ENCODE results near the gene WDR37. TPM values are rescaled to one million over a fixed set of nuclear protein-coding genes. Genes with fewer than 3 reads are reported as not detected.

The WDR37 gene
- total RNA-seq, 2 experiments from 2014 or later = 30.4 to 34.4 TPM

GRCh38 chr10:1120306-1120705, 64.1 kb downstream of the WDR37 start:
- no peak for ATAC-seq (ENCODE audit: low read depth)
- Mint-ChIP-seq H3K27ac (no peak overlapping the region), H3K27me3 (no peaks in the 10 kb centered on the region), H3K4me1 (peaks cover 26% of the 10 kb centered on the region), H3K9me3 (no peaks in the 10 kb centered on the region), H3K36me3 (peaks cover 59% of the 10 kb centered on the region), H3K4me3 (no peak overlapping the region)
- DNase-seq = no peak
- POLR2A ChIA-PET = no interaction called here

GRCh38 chr10:1120801-1121211, 64.6 kb downstream of the WDR37 start:
- no peak overlapping the region for H3K27ac Mint-ChIP-seq
- POLR2A ChIA-PET = no interaction called here
- no peak for DNase-seq
- no peak overlapping the region for H3K4me3 Mint-ChIP-seq
- peaks cover 59% of the 10 kb centered on the region for H3K36me3 Mint-ChIP-seq
- no peak for ATAC-seq (ENCODE audit: low read depth)
- H3K9me3 Mint-ChIP-seq = no peaks in the 10 kb centered on the region
- H3K27me3 Mint-ChIP-seq = no peaks in the 10 kb centered on the region
- H3K4me1 Mint-ChIP-seq = peaks cover 26% of the 10 kb centered on the region

DNA sequence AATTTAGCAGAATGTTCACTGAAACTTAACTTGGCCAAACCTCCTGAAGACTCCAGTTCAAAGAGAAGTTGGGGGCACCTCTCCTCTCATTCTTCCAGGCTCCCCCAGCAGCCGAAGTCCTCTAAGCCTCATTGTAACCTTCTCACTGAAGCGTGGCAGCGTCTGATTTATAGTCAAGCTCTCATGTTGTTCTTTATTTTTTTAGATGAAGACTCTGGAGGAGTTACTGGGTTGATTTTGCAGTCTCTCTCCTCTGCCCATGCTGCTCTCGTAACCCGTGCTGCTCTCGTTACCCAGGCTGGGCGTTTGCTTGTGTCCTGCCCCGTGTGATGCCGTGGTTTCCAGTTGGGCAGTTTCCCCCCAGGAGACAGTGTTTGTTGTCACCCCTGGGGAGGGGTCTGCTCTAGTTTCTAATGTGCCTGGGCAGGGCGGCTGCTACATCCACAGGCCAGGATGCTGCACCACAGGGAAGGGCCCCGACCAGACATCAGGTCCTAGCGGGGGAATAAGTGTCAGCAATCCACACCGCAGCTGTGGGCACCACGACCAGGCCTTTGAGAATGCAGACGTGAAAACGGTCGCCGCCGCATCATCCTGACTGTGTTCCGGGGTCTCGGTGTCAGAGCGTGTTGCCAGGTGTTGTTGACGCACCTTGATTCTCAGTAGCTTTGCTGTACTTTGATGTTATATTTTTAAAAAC, 65.2 kb downstream of the WDR37 start:
- no peak for ATAC-seq (ENCODE audit: low read depth)
- Mint-ChIP-seq H3K27ac (no peak overlapping the region), H3K27me3 (no peaks in the 10 kb centered on the region), H3K9me3 (no peaks in the 10 kb centered on the region), H3K36me3 (peaks cover 55% of the 10 kb centered on the region), H3K4me3 (no peak overlapping the region), H3K4me1 (peaks cover 24% of the 10 kb centered on the region)
- DNase-seq = no peak
- POLR2A ChIA-PET = no interaction called here

DNA sequence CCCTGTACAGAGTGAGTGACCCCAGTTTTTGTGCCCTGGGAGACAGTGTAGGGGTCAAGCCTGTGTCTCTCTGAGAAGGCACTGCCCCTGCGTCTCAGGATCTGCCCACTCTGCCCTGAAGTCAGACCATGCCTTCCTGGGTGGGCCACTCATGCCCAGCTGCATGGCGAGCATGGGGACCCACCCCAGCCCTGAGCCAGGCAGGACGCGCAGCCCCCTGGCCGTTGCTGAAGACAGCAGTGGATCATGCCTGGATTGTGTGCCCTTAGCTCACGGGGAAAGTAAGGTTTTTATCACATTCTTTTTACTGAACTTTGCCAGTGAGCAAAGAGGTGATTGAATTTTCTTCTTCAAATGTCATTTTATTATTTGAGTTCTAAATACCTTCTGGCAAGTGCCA, 66.2 kb downstream of the WDR37 start:
- peak overlapping the region; percentile 5 for H3K4me3 Mint-ChIP-seq
- H3K27me3 Mint-ChIP-seq = no peaks in the 10 kb centered on the region
- H3K4me1 Mint-ChIP-seq = peaks cover 19% of the 10 kb centered on the region
- no peak for DNase-seq
- H3K9me3 Mint-ChIP-seq = no peaks in the 10 kb centered on the region
- POLR2A ChIA-PET = no interaction called here
- H3K36me3 Mint-ChIP-seq = peaks cover 45% of the 10 kb centered on the region
- peak overlapping the region; percentile 30 for H3K27ac Mint-ChIP-seq
- no peak for ATAC-seq (ENCODE audit: low read depth)

DNA sequence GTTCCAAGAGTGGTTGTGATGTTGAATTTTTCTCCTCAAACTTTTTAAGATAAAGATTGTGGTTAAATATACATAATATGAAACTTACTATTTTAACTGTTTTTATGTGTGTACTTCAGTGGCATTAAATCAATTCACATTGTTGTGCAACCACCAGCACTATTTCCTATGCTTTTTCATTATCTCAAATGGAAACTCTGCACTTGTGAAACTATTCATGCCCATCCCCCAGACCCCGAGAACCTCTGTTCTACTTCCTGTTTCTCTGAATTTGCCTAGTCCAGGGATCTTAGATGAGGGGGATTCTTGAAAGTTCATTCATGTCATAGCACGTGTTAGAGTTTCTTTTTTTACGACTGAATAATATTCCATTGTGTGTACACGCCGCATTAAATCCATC, 67.0 kb downstream of the WDR37 start:
- peaks cover 43% of the 10 kb centered on the region for H3K36me3 Mint-ChIP-seq
- peak overlapping the region; percentile 10 for H3K27ac Mint-ChIP-seq
- H3K4me3 Mint-ChIP-seq = no peak overlapping the region
- DNase-seq (no peak), ATAC-seq (ENCODE audit: low read depth) (no peak)
- no peaks in the 10 kb centered on the region for H3K9me3 Mint-ChIP-seq
- no peaks in the 10 kb centered on the region for H3K27me3 Mint-ChIP-seq
- H3K4me1 Mint-ChIP-seq = peaks cover 17% of the 10 kb centered on the region
- POLR2A ChIA-PET = no interaction called here

DNA sequence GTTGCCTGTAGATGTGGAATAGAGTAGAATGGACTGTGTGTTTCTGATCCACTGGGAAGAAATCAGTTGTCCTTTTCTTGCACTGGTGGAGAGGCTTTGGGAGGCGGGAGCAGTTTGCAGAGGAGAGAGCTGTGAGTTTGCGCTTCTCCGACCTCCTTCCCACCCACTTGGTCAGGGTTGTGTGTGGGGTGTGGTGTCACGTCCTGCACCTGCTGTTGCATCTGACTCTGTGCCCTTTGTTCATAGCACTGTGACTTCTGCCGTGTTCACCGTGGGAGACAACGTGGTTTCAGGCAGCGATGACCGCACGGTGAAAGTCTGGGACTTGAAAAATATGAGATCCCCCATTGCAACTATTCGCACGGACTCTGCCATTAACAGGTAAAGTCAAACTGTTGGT, 67.8 kb downstream of the WDR37 start:
- H3K36me3 Mint-ChIP-seq = peaks cover 42% of the 10 kb centered on the region
- no peak overlapping the region for H3K27ac Mint-ChIP-seq

DNA sequence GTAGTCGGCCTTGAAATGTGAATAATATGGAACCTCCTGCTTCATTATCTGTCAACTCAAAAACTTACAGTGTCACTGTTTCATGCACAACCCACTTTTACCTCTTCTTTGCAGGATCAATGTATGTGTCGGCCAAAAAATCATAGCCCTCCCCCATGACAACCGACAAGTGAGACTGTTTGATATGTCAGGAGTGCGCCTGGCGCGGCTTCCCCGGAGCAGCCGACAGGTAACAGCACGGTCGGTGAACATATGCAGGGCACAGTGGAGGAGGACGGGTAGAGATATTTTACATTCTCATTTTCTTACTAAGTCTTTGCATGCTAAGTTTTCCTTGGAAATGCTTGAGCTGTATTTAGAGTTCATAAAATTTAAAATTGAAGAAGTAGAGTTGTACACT, 68.6 kb downstream of the WDR37 start:
- POLR2A ChIA-PET = no interaction called here
- H3K4me1 Mint-ChIP-seq = peaks cover 17% of the 10 kb centered on the region

More for the DNA sequence above, 67.8 kb downstream of the WDR37 start:
- Mint-ChIP-seq H3K4me3 (no peak overlapping the region), H3K4me1 (peaks cover 17% of the 10 kb centered on the region), H3K27me3 (no peaks in the 10 kb centered on the region), H3K9me3 (no peaks in the 10 kb centered on the region)
- no peak for ATAC-seq (ENCODE audit: low read depth)
- POLR2A ChIA-PET = no interaction called here
- DNase-seq = no peak

DNA sequence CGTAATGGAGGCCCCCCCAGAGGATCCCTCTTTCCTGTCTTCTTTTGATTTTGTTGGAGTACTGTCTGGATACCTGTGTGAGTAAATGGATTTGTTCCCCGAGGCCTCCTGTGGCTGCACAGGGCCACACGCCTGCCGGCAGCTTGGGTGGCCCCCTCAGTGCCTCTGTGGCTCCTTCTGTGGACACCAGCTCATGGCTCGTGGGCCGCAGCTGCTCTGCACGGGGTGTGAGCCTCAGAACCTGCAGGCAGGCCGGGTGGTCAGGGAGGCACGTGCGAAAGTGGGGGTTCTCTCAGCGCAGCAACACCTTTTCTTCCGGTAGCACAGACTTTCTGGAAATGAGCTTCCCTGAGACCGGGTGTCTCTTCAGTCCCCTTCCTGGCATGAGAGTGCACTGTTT, 70.3 kb downstream of the WDR37 start:
- Mint-ChIP-seq H3K27ac (no peak overlapping the region), H3K36me3 (peaks cover 52% of the 10 kb centered on the region), H3K27me3 (no peaks in the 10 kb centered on the region), H3K4me1 (peaks cover 17% of the 10 kb centered on the region), H3K4me3 (no peak overlapping the region), H3K9me3 (no peaks in the 10 kb centered on the region)
- ATAC-seq (ENCODE audit: low read depth) (no peak), DNase-seq (no peak)
- POLR2A ChIA-PET = no interaction called here

More for the DNA sequence above, 68.6 kb downstream of the WDR37 start:
- Mint-ChIP-seq H3K4me3 (no peak overlapping the region), H3K27ac (no peak overlapping the region), H3K36me3 (peaks cover 45% of the 10 kb centered on the region), H3K9me3 (no peaks in the 10 kb centered on the region), H3K27me3 (no peaks in the 10 kb centered on the region)
- ATAC-seq (ENCODE audit: low read depth) (no peak), DNase-seq (no peak)

DNA sequence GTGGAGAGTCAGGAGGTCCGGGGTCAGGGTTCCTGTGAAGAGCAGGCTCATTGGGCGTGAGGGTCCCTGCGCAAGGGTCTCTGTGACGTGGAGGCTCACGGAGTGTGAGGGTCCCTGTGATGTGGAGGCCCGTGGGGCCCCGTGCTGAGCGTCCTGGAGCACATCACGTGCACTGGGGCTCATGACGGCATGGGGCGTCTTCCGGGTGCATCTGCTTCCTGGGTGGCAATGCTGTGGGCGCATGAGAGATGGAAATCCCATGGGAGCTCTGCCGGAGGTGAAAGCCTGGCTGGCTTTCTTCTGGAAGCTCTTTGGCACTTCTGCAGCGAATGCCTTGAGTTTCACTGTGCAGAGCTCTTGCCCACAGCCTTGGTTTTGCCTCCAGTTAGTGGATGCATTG, 71.4 kb downstream of the WDR37 start:
- POLR2A ChIA-PET = no interaction called here
- peaks cover 13% of the 10 kb centered on the region for H3K4me1 Mint-ChIP-seq
- H3K4me3 Mint-ChIP-seq = no peak overlapping the region
- H3K27ac Mint-ChIP-seq = no peak overlapping the region
- ATAC-seq (ENCODE audit: low read depth) = no peak
- DNase-seq = no peak
- H3K27me3 Mint-ChIP-seq = no peaks in the 10 kb centered on the region
- no peaks in the 10 kb centered on the region for H3K9me3 Mint-ChIP-seq
- peaks cover 51% of the 10 kb centered on the region for H3K36me3 Mint-ChIP-seq

DNA sequence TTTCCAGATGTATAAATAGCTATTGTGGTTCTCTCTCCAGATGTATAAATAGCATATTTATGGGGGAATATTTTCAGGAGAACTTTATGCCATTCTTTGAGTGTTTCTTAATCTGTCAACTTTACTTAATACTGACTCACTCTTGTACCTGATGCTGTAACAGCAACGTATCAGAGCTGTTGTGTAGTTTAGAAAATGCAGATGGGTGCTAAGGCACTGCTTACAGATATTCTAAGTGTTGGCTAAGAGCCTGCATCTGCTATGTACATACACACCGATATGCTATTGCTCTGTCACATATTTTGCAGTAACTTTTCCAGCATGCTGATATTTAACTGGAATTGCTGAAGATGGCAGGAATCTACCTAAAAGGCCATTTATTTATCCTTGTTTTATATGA, 71.9 kb downstream of the WDR37 start:
- H3K9me3 Mint-ChIP-seq = no peaks in the 10 kb centered on the region
- POLR2A ChIA-PET = no interaction called here
- H3K4me1 Mint-ChIP-seq = peaks cover 14% of the 10 kb centered on the region
- no peak overlapping the region for H3K27ac Mint-ChIP-seq
- H3K36me3 Mint-ChIP-seq = peaks cover 52% of the 10 kb centered on the region
- ATAC-seq (ENCODE audit: low read depth) (no peak), DNase-seq (no peak)
- H3K4me3 Mint-ChIP-seq = no peak overlapping the region
- H3K27me3 Mint-ChIP-seq = no peaks in the 10 kb centered on the region

DNA sequence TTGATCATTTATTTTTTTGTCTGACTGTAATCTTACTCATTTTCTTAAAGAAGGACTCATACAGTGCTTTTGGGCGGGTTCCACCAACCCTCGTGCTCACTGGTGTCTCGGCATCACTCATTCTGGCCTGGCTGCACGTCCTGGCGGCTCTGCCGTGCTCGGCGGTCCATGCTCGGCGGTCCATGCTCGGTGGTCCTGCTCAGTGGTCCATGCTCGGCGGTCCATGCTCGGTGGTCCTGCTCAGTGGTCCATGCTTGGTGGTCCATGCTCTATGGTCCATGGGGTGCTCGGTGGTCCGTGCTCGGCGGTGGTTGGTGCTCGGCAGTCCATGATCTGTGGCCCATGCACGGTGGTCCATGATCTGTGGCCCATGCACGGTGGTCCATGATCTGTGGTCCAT, 72.5 kb downstream of the WDR37 start:
- Mint-ChIP-seq H3K4me1 (peaks cover 14% of the 10 kb centered on the region), H3K36me3 (peaks cover 48% of the 10 kb centered on the region)
- POLR2A ChIA-PET = no interaction called here

DNA sequence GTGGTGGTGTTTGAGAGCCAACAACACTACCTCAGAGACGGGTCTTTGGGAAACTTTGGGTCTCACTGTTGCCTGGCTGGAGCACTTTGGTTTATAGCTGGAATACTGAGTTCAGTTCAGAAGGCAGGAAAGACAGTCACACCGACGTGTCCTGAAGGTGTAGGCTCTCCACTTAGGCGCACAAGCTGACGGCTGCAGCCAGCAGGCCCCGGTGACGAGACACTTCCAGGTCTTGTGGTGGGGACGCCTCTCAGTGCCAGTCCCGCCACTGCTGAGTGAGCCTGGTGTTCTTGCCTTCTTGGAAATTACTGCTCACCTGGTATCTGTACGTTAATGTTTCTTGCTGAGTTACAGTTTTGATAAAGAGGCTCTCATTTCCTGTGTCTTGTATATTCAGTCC, 74.0 kb downstream of the WDR37 start:
- ATAC-seq (ENCODE audit: low read depth) = no peak
- POLR2A ChIA-PET = no interaction called here
- Mint-ChIP-seq H3K27me3 (no peaks in the 10 kb centered on the region), H3K9me3 (no peaks in the 10 kb centered on the region), H3K27ac (no peak overlapping the region), H3K4me1 (peaks cover 19% of the 10 kb centered on the region), H3K4me3 (no peak overlapping the region), H3K36me3 (peaks cover 37% of the 10 kb centered on the region)
- no peak for DNase-seq

More for the DNA sequence above, 72.5 kb downstream of the WDR37 start:
- no peak overlapping the region for H3K4me3 Mint-ChIP-seq
- ATAC-seq (ENCODE audit: low read depth) = no peak
- no peak overlapping the region for H3K27ac Mint-ChIP-seq
- no peaks in the 10 kb centered on the region for H3K9me3 Mint-ChIP-seq
- H3K27me3 Mint-ChIP-seq = no peaks in the 10 kb centered on the region
- DNase-seq = no peak

- Mint-ChIP-seq H3K27me3 (no peaks in the 10 kb centered on the region), H3K27ac (no peak overlapping the region), H3K36me3 (peaks cover 33% of the 10 kb centered on the region), H3K4me1 (peaks cover 20% of the 10 kb centered on the region), H3K9me3 (no peaks in the 10 kb centered on the region), H3K4me3 (no peak overlapping the region)
- no peak for ATAC-seq (ENCODE audit: low read depth)
- DNase-seq = no peak
- POLR2A ChIA-PET = no interaction called here
Measured at GRCh38 chr10:1130995-1131790, 75.0 kb downstream of the WDR37 start.

GRCh38 chr10:1132584-1132983, 76.4 kb downstream of the WDR37 start:
- POLR2A ChIA-PET = no interaction called here
- Mint-ChIP-seq H3K9me3 (no peaks in the 10 kb centered on the region), H3K27ac (no peak overlapping the region), H3K27me3 (no peaks in the 10 kb centered on the region), H3K36me3 (peaks cover 32% of the 10 kb centered on the region), H3K4me3 (no peak overlapping the region), H3K4me1 (peaks cover 20% of the 10 kb centered on the region)
- no peak for ATAC-seq (ENCODE audit: low read depth)
- DNase-seq = no peak
